HG02642 (cell line): ENCODE measurements around the gene SORBS1.
"Not testable (repeated sequence)": the region's sequence is repeated elsewhere in the genome, so short reads cannot be mapped to it uniquely, and the experiment has no call there.

Experiments used
- ATAC-seq: cut with Tn5 transposase; IDR thresholded peaks from one replicate; pipeline ENCODE4 v1.9.1; 2021; ENCODE audit warnings: mild to moderate bottlenecking; ENCODE audit not compliant: unreplicated experiment, poor library complexity

The SORBS1 gene

GRCh38 chr10:95469676-95470075, 91.5 kb downstream of the SORBS1 start:
- ATAC-seq, result no peak

GRCh38 chr10:95469251-95469650, 91.9 kb downstream of the SORBS1 start:
- ATAC-seq, result no peak

- not testable (repeated sequence) for ATAC-seq
Measured at GRCh38 chr10:95467642-95468041, 93.5 kb downstream of the SORBS1 start.

- ATAC-seq, result no peak
Measured at GRCh38 chr10:95467162-95467599, 94.0 kb downstream of the SORBS1 start.

GRCh38 chr10:95466436-95466835, 94.7 kb downstream of the SORBS1 start:
- ATAC-seq, result no peak

- no peak for ATAC-seq
Measured at GRCh38 chr10:95464280-95464679, 96.9 kb downstream of the SORBS1 start.

GRCh38 chr10:95462740-95463667, 98.2 kb downstream of the SORBS1 start:
- ATAC-seq, result no peak

GRCh38 chr10:95461611-95462010, 99.6 kb downstream of the SORBS1 start:
- ATAC-seq, result no peak

GRCh38 chr10:95459446-95460045, 101.6 kb downstream of the SORBS1 start:
- no peak for ATAC-seq

- no peak for ATAC-seq
Measured at GRCh38 chr10:95458871-95459270, 102.3 kb downstream of the SORBS1 start.

GRCh38 chr10:95458014-95458413, 103.2 kb downstream of the SORBS1 start:
- ATAC-seq, result no peak

GRCh38 chr10:95457319-95457886, 103.8 kb downstream of the SORBS1 start:
- ATAC-seq, result no peak

- ATAC-seq, result no peak
Measured at GRCh38 chr10:95456516-95456915, 104.7 kb downstream of the SORBS1 start.

GRCh38 chr10:95454940-95455339, 106.2 kb downstream of the SORBS1 start:
- ATAC-seq, result no peak

- no peak for ATAC-seq
Measured at GRCh38 chr10:95454356-95454755, 106.8 kb downstream of the SORBS1 start.

GRCh38 chr10:95451568-95452524, 109.3 kb downstream of the SORBS1 start:
- ATAC-seq, result no peak

- no peak for ATAC-seq
Measured at GRCh38 chr10:95451150-95451549, 110.0 kb downstream of the SORBS1 start.

- ATAC-seq, result no peak
Measured at GRCh38 chr10:95450188-95450587, 111.0 kb downstream of the SORBS1 start.

GRCh38 chr10:95447685-95448084, 113.5 kb downstream of the SORBS1 start:
- ATAC-seq, result no peak

- ATAC-seq, result peak; percentile 73
Measured at GRCh38 chr10:95445837-95446486, 115.2 kb downstream of the SORBS1 start.
